Measurements from ENCODE around the gene PPM1N. TPM values are rescaled to one million over a fixed set of nuclear protein-coding genes. Genes with fewer than 3 reads are reported as not detected.

PPM1N gene
- total RNA-seq, 1 donor from 2014 or later: 2.2 TPM

GRCh38 chr19:45468159-45468651, 30.0 kb upstream of the PPM1N start:
- TF ChIP-seq, protein P1, sequence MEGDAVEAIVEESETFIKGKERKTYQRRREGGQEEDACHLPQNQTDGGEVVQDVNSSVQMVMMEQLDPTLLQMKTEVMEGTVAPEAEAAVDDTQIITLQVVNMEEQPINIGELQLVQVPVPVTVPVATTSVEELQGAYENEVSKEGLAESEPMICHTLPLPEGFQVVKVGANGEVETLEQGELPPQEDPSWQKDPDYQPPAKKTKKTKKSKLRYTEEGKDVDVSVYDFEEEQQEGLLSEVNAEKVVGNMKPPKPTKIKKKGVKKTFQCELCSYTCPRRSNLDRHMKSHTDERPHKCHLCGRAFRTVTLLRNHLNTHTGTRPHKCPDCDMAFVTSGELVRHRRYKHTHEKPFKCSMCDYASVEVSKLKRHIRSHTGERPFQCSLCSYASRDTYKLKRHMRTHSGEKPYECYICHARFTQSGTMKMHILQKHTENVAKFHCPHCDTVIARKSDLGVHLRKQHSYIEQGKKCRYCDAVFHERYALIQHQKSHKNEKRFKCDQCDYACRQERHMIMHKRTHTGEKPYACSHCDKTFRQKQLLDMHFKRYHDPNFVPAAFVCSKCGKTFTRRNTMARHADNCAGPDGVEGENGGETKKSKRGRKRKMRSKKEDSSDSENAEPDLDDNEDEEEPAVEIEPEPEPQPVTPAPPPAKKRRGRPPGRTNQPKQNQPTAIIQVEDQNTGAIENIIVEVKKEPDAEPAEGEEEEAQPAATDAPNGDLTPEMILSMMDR (IDR thresholded peaks at IDR 0.05): no peak
- Histone ChIP-seq H3K4me1 (peaks cover 6 to 16% of the 10 kb centered on the region in 2 donors), H3K4me3 (peak overlapping the region; percentile 62 to 77), H3K9me3 (no peaks in the 10 kb centered on the region), H3K36me3 (no peaks in the 10 kb centered on the region), H3K27me3 (no peaks in the 10 kb centered on the region), H3K27ac (peak overlapping the region; percentile 93 to 94)
- intact Hi-C loops (cut with DNase I): loop anchor here (2.0 kb wide), 1 partner anchor 17 kb away; no protein-coding TSS in a partner anchor
- no peak for DNase-seq (ENCODE audit: low spot score in 2 of 2)

DNA sequence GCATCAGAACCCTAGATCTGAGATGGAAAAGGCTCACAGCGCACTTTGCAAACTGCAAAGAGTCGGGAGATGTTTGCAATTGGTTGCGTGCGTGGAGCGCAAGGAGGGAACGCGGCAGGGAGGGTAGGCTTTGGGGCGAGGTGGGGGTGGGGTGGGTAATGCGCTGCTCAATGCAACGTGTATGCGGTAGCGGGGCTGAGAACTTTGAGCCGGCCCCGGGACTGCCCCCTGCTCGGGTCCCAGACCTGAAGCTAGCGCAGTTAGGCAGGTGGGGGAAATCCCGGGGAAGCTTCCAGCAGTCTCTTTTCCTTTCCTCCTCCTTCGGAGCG, 29.5 kb upstream of the PPM1N start:
- H3K36me3 ChIP-seq: no peaks in the 10 kb centered on the region
- TF ChIP-seq, protein P1 (IDR thresholded peaks at IDR 0.05): no peak
- no peaks in the 10 kb centered on the region for H3K9me3 ChIP-seq
- H3K27me3 ChIP-seq: no peaks in the 10 kb centered on the region
- peak overlapping the region; percentile 62 to 77 for H3K4me3 ChIP-seq
- intact Hi-C loops (cut with DNase I): loop anchor here (1.0 to 2.0 kb wide), 3 partner anchors 18 to 39 kb away; no protein-coding TSS in a partner anchor
- peak overlapping the region; percentile 93 to 94 for H3K27ac ChIP-seq
- peaks cover 6 to 16% of the 10 kb centered on the region in 2 donors for H3K4me1 ChIP-seq
- no peak for DNase-seq (ENCODE audit: low spot score in 2 of 2)

DNA sequence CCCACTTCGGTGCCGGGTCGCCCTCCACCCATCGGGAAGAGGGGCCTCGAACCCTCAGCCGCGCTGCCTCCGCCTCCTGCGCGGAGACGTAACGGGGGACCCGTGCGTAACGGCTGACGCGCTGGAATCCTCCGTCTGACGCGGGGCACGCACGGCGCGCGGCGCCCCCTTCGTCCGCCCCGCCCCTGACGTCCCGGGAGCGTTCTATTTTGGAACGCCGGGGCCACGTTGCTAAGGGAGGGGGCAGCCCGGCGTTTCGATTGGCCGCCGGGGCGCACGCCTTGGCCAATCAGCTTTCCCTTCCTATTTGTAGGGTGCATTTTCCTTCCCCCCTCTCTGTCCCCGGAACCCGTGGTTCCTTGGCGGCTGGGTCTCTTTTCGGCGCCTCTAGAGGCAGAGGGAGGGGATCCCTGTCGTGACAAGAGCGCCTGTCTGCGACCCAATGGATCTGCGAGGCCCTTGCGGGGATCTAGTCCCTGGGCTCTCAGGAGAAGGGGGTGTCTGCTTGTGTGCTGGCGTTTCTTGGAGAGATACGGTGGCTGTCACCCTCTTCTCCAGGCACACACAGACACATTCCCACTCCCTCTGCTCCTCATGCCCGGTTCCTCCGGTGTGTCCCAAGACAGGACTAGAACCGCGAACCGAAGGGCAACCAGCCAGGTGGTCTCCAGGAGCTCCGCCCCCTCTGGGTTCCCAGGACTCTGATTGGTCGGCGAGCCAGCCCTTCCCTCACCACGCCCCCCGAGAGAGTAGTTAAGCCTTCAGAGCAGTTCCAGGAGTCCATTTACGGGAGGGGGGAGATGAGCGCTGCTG, 28.9 kb upstream of the PPM1N start:
- Histone ChIP-seq H3K27ac (peak overlapping the region; percentile 93 to 94), H3K4me3 (peak overlapping the region; percentile 62 to 77), H3K36me3 (no peaks in the 10 kb centered on the region), H3K27me3 (no peaks in the 10 kb centered on the region), H3K4me1 (peaks cover 6 to 16% of the 10 kb centered on the region in 2 donors), H3K9me3 (no peaks in the 10 kb centered on the region)
- DNase-seq (ENCODE audit: low spot score in 2 of 2): peak; percentile 85 to 95
- intact Hi-C loops (cut with DNase I): loop anchor here (1.0 to 2.0 kb wide), 3 partner anchors 19 to 40 kb away; no protein-coding TSS in a partner anchor
- TF ChIP-seq, protein P1 (IDR thresholded peaks at IDR 0.05): peak in 1 of 3 experiments; percentile 26

- Histone ChIP-seq H3K9me3 (no peaks in the 10 kb centered on the region), H3K27me3 (no peaks in the 10 kb centered on the region), H3K4me3 (peak overlapping the region; percentile 62 to 77), H3K27ac (peak overlapping the region; percentile 93 to 94), H3K4me1 (peaks cover 6 to 16% of the 10 kb centered on the region in 2 donors), H3K36me3 (no peaks in the 10 kb centered on the region)
- TF ChIP-seq, protein P1 (IDR thresholded peaks at IDR 0.05): no peak
- peak; percentile 39 to 72 for DNase-seq (ENCODE audit: low spot score in 2 of 2)
- intact Hi-C loops (cut with DNase I): loop anchor here (1.0 to 2.0 kb wide), 3 partner anchors 19 to 41 kb away; no protein-coding TSS in a partner anchor
Measured at GRCh38 chr19:45469945-45470761, 28.1 kb upstream of the PPM1N start.

- intact Hi-C loops (cut with DNase I): no loop called here
- peaks cover 6 to 16% of the 10 kb centered on the region in 2 donors for H3K4me1 ChIP-seq
- H3K9me3 ChIP-seq: no peaks in the 10 kb centered on the region
- H3K36me3 ChIP-seq: no peaks in the 10 kb centered on the region
- TF ChIP-seq, protein P1 (IDR thresholded peaks at IDR 0.05): no peak
- DNase-seq (ENCODE audit: low spot score in 2 of 2): no peak
- no peaks in the 10 kb centered on the region for H3K27me3 ChIP-seq
- no peak overlapping the region for H3K27ac ChIP-seq
- peak overlapping the region in 1 of 2 donors; percentile 77 for H3K4me3 ChIP-seq
Measured at GRCh38 chr19:45470762-45471081, 27.5 kb upstream of the PPM1N start.
